Breast epithelium (tissue), 3 donors: ENCODE measurements around the gene CCDC170.

Experiments
- CTCF ChIP-seq, 3 donors: fragments of 450-650 bp; IDR thresholded peaks; one replicate each; pipeline ENCODE4 v1.5.1; 2016 to 2017; ENCODE audit warnings: antibody characterized with exemption in 3 of 3, mild to moderate bottlenecking in 3 of 3, moderate library complexity in 3 of 3
- POLR2A ChIP-seq: fragments of 450-650 bp; IDR thresholded peaks from one replicate; pipeline ENCODE4 v1.6.1; 2016; ENCODE audit warnings: antibody characterized with exemption, mild to moderate bottlenecking, moderate library complexity

DNA sequence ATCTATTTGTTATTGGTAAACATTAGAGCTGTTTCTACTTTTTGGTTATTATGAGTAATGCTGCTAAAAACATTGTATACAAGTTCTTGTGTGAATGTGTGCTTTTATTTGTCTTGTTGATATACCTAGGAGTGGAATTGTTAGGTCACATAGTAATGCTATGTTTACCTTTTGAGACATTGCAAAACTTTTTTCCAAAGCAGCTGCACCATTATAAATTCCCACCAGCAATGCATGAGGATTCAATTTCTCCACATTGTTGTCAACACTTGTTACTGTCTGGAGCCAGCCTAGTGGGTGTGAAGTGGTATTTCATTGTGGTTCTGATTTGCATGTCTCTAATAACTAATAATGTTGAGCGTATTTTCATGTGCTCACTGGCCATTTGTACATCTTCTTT lies 145.9 kb downstream of the CCDC170 start:
- TF ChIP-seq CTCF (IDR thresholded peaks at IDR 0.05): no peak
- TF ChIP-seq POLR2A: no peak
